ENCODE data around the gene FAIM2. TPM values are rescaled to one million over a fixed set of nuclear protein-coding genes. Genes with fewer than 3 reads are reported as not detected.

Gene FAIM2
- total RNA-seq, 1 donor from 2014 or later: not detected

DNA sequence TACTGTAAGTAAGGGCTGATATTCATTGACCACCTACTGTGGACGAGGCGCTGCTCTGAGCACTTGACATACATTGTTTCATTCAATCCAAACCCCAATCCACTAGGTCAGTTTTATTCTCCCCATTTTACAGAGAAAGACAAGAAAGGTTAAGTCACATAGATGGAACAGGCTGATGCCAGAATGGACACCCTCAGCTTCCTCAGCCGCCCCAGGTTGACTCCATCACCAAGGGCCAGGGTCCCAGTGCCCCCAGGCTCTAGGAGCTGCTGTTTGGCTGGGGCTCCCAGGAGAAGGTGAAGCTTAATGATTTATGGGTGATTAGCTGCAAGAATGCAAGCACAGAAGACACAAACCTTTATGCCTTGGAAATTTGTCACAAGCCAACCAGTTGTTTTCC lies 46.2 kb upstream of the FAIM2 start:
- TF ChIP-seq, protein P1, sequence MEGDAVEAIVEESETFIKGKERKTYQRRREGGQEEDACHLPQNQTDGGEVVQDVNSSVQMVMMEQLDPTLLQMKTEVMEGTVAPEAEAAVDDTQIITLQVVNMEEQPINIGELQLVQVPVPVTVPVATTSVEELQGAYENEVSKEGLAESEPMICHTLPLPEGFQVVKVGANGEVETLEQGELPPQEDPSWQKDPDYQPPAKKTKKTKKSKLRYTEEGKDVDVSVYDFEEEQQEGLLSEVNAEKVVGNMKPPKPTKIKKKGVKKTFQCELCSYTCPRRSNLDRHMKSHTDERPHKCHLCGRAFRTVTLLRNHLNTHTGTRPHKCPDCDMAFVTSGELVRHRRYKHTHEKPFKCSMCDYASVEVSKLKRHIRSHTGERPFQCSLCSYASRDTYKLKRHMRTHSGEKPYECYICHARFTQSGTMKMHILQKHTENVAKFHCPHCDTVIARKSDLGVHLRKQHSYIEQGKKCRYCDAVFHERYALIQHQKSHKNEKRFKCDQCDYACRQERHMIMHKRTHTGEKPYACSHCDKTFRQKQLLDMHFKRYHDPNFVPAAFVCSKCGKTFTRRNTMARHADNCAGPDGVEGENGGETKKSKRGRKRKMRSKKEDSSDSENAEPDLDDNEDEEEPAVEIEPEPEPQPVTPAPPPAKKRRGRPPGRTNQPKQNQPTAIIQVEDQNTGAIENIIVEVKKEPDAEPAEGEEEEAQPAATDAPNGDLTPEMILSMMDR (IDR thresholded peaks at IDR 0.05; ENCODE audit: insufficient read depth, low read length, poor library complexity, severe bottlenecking): no peak
- DNase-seq (ENCODE audit: low read depth): no peak
- H3K36me3 ChIP-seq (ENCODE audit: control insufficient read depth, insufficient read depth, low read length): no peaks in the 10 kb centered on the region
- peaks cover 8% of the 10 kb centered on the region for H3K27me3 ChIP-seq (ENCODE audit: control insufficient read depth, insufficient read depth, low read length)
- H3K4me3 ChIP-seq (ENCODE audit: low read depth, low read length): no peak overlapping the region

DNA sequence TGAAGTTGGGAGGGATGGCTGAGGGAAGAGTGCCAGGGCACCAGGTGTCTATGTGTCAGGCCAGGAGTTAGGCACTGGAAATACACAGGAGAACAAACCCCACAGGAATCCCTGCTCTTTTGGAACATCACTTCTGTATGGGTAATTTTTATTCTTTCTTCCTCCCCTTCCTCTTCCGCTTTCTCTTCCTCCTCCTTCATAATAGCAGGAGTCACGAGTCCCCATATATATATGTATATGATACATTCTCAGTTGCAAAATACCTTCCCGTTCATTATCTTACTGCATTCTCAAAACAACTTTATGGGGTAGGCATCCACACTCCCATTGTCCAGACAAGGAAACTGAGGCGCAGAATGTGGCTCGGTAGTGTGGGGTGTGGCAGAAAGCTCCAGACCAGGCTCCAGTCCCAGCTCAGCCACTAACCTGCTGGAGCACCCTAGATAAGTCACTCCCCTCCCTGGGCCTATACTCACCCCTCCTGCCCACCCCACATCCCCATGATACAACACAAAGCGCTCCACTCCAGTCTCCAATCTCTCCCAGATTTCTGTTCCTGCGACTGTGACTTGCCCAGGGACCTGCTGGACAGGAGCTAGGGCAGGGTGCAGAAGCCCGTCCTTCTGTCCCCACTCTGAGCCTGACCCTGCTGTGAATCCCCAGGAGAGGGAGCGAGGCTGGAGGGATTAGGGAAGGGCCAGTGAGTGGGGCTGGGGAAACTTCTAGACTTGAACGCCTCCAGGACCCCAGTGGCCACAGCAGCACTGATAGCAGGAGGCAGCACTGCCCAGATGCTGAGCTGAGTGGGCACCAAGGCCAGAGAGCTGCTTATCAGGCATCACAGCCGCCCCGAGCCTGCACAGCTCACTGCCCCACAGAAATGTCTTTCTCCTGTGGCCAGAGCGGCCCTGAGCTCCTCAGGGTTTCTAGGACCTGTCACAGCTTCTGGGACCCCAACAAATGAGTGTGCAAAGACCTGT lies 45.5 kb upstream of the FAIM2 start:
- Histone ChIP-seq H3K27me3 (ENCODE audit: control insufficient read depth, insufficient read depth, low read length) (peaks cover 5% of the 10 kb centered on the region), H3K4me3 (ENCODE audit: low read depth, low read length) (no peak overlapping the region), H3K36me3 (ENCODE audit: control insufficient read depth, insufficient read depth, low read length) (no peaks in the 10 kb centered on the region)
- TF ChIP-seq, protein P1 (IDR thresholded peaks at IDR 0.05; ENCODE audit: insufficient read depth, low read length, poor library complexity, severe bottlenecking): no peak
- no peak for DNase-seq (ENCODE audit: low read depth)

DNA sequence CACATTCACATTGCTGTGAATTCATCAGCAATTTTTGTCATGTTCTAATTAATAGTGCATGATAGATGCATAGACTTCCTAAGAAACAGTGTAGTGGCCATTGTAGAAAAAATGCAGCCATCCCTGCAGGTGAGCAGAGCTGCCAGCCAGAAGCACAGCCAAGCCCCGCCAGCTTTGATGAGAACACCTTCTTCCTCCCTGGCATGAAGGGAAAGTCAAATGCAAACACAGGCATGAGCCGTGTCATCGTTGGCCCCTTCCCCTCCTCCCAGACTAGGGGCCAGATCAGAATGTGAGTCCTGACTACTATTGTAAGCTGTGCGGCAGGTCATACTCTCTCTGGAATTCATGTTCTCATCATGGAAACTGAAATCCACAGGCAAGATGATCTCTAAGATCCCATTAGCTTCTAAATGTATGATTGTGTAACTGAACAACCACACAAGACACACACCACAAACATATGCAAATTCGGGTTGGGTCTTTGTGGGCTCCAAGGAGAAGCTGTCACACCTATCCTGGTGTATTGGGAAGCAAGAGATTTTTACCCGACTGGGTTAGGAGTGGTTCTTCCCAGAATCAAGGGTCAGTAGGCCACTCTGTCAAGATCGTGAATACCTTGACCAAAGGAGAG lies 44.0 kb upstream of the FAIM2 start:
- Histone ChIP-seq H3K4me3 (ENCODE audit: low read depth, low read length) (no peak overlapping the region), H3K36me3 (ENCODE audit: control insufficient read depth, insufficient read depth, low read length) (no peaks in the 10 kb centered on the region), H3K27me3 (ENCODE audit: control insufficient read depth, insufficient read depth, low read length) (no peaks in the 10 kb centered on the region)
- TF ChIP-seq, protein P1 (IDR thresholded peaks at IDR 0.05; ENCODE audit: insufficient read depth, low read length, poor library complexity, severe bottlenecking): no peak
- DNase-seq (ENCODE audit: low read depth): no peak

DNA sequence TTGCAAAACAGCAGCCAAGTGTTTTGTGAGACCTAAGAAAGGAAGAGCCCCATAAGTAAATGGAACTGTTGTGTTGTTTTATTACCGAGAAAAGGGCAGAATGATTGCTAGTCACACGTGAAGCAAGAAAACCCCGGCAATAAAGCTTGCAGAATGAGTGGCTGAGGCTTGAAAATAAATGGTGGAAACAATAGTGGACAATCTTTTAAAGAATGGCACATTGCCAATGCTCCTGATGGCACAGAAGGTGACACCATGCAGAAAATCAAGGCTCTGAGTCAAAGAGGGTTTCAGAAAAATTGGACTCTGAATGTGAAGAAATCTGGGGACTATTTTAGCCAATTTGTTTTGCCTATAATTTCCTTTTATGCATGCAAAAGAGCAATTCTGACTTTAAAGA lies 42.8 kb upstream of the FAIM2 start:
- Histone ChIP-seq H3K4me3 (ENCODE audit: low read depth, low read length) (no peak overlapping the region), H3K27me3 (ENCODE audit: control insufficient read depth, insufficient read depth, low read length) (no peaks in the 10 kb centered on the region), H3K36me3 (ENCODE audit: control insufficient read depth, insufficient read depth, low read length) (no peaks in the 10 kb centered on the region)
- TF ChIP-seq, protein P1 (IDR thresholded peaks at IDR 0.05; ENCODE audit: insufficient read depth, low read length, poor library complexity, severe bottlenecking): no peak
- no peak for DNase-seq (ENCODE audit: low read depth)

DNA sequence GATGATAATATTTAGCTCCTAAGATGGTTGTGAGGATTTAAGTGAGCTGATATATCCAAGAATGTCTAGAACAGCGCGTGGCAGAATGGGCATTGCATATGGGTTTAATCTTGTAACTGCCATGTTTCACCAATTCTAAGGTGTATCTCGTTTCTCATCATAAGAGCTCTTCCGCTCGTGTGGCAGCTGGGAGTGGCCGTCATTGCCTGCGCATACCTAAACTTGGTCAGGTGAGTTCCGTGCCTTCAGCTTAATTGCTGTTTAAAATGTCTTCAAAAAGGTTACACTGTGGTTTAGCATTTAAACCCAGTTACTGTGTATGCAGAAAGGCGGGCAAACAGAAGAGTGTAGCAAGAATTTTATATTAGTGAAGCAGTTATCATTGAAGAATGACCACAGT lies 42.4 kb upstream of the FAIM2 start:
- DNase-seq (ENCODE audit: low read depth): no peak
- TF ChIP-seq, protein P1 (IDR thresholded peaks at IDR 0.05; ENCODE audit: insufficient read depth, low read length, poor library complexity, severe bottlenecking): no peak
- Histone ChIP-seq H3K27me3 (ENCODE audit: control insufficient read depth, insufficient read depth, low read length) (no peaks in the 10 kb centered on the region), H3K36me3 (ENCODE audit: control insufficient read depth, insufficient read depth, low read length) (no peaks in the 10 kb centered on the region), H3K4me3 (ENCODE audit: low read depth, low read length) (no peak overlapping the region)

Data from kidney epithelial cell (primary cell).